ENCODE results near the gene KHDC4.

- TF ChIP-seq POLR2AphosphoS5 (IDR thresholded peaks at IDR 0.05; ENCODE audit: low read depth, low read length) (no peak), POLR2A (IDR thresholded peaks at IDR 0.05; ENCODE audit: low read depth, low read length) (no peak), TAF1 (IDR thresholded peaks at IDR 0.05; ENCODE audit: low read depth, low read length) (no peak), SPI1 (IDR thresholded peaks at IDR 0.05; ENCODE audit: low read depth, low read length) (no peak)
Measured at GRCh38 chr1:155950829-155951228, 16.6 kb upstream of the KHDC4 start.
